Activated T-helper 9 cell treated with anti-CD3 and anti-CD28 coated beads, Interleukin-2, amount 50 U/mL, for 16 hours (primary cell): ENCODE results near the gene ZIC4.

Source experiments
- DNase-seq: peaks from one replicate; pipeline ENCODE4 v3.0.0-alpha.2; 2020; ENCODE audit warnings: low read depth

The ZIC4 gene

GRCh38 chr3:147406028-147406931, at the start of gene ZIC4:
ZIC4 (minus strand) TSS chr3:147406543; CDS start chr3:147402797, 3,746 bp downstream.
- no peak for DNase-seq

- no peak for DNase-seq
These were observed 43.3 kb upstream of the ZIC4 start for GRCh38 chr3:147449669-147450068.

- DNase-seq = no peak
These were observed 40.9 kb upstream of the ZIC4 start for GRCh38 chr3:147447224-147447623.

GRCh38 chr3:147431751-147432150, 25.4 kb upstream of the ZIC4 start:
- DNase-seq = no peak

- DNase-seq = no peak
These were observed 22.4 kb upstream of the ZIC4 start for GRCh38 chr3:147428754-147429153.

- no peak for DNase-seq
These were observed 22.0 kb upstream of the ZIC4 start for GRCh38 chr3:147428326-147428725.

GRCh38 chr3:147427746-147428145, 21.4 kb upstream of the ZIC4 start:
- no peak for DNase-seq

GRCh38 chr3:147426931-147427330, 20.6 kb upstream of the ZIC4 start:
- no peak for DNase-seq

- no peak for DNase-seq
These were observed 19.1 kb upstream of the ZIC4 start for GRCh38 chr3:147425388-147425850.

GRCh38 chr3:147424581-147425387, 18.4 kb upstream of the ZIC4 start:
- DNase-seq = no peak

GRCh38 chr3:147423798-147424580, 17.6 kb upstream of the ZIC4 start:
- DNase-seq = no peak

- DNase-seq = no peak
These were observed 17.1 kb upstream of the ZIC4 start for GRCh38 chr3:147423537-147423797.

- DNase-seq = no peak
These were observed 16.5 kb upstream of the ZIC4 start for GRCh38 chr3:147422601-147423536.

- no peak for DNase-seq
These were observed 15.9 kb upstream of the ZIC4 start for GRCh38 chr3:147422196-147422595.

GRCh38 chr3:147421184-147421912, 15.0 kb upstream of the ZIC4 start:
- DNase-seq = no peak

- DNase-seq = no peak
These were observed 14.2 kb upstream of the ZIC4 start for GRCh38 chr3:147420353-147421183.

GRCh38 chr3:147419781-147420224, 13.5 kb upstream of the ZIC4 start:
- no peak for DNase-seq

GRCh38 chr3:147418808-147419701, 12.7 kb upstream of the ZIC4 start:
- no peak for DNase-seq

- no peak for DNase-seq
These were observed 12.0 kb upstream of the ZIC4 start for GRCh38 chr3:147418371-147418781.
